Skeletal muscle cell (primary cell): ENCODE data around the gene REXO2.

ENCODE experiments used
- DNase-seq: peaks from one replicate; pipeline ENCODE4 v3.0.0-alpha.2; 2010; ENCODE audit warnings: low read depth
- H3K4me3 ChIP-seq: 2 replicates; pipeline ENCODE4 v1.5.1; 2011; ENCODE audit warnings: low read depth, mild to moderate bottlenecking, control low read depth, low read length, moderate library complexity

The REXO2 gene

DNA sequence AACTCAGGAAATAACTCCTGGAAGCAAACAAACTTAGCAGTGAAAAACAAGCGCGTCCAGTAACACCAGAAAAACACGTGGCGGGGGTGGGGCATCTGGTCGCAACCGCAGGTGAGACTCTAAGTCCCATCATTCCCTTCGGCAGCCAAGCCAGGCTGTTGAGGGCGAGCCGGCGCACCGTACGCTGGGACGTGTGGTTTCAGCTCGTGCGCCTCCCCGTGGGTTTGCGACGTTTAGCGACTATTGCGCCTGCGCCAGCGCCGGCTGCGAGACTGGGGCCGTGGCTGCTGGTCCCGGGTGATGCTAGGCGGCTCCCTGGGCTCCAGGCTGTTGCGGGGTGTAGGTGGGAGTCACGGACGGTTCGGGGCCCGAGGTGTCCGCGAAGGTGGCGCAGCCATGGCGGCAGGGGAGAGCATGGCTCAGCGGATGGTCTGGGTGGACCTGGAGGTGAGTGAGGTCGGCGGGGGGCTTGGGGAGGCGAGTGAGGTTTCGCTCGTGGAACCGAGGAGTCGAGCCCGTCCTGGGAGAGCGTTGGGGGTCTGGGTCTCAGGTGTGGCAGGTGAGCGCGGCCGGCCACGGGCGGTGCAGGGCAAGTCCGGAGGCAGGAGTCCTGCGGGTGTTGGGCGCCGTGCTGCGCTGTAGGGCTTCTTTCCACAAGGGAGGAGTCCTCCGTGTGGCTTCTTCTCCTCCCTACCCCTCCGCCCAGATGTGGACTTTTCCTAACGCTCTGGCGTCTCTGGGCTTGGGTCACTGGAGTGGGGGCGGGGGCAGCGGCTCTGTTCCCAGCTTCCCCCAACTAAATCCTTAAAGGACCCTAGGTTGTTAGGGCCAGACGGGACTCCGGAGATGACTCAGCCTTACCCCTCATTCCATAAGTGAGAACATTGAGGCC lies at the start of gene REXO2:
TSS of gene REXO2 (plus strand) at position 239 of the 892 bp plus-strand sequence. CDS start at position 301, 62 bp downstream.
- peak within 1 kb of the TSS; percentile 91 for H3K4me3 ChIP-seq
- DNase-seq, result peak; percentile 84

DNA sequence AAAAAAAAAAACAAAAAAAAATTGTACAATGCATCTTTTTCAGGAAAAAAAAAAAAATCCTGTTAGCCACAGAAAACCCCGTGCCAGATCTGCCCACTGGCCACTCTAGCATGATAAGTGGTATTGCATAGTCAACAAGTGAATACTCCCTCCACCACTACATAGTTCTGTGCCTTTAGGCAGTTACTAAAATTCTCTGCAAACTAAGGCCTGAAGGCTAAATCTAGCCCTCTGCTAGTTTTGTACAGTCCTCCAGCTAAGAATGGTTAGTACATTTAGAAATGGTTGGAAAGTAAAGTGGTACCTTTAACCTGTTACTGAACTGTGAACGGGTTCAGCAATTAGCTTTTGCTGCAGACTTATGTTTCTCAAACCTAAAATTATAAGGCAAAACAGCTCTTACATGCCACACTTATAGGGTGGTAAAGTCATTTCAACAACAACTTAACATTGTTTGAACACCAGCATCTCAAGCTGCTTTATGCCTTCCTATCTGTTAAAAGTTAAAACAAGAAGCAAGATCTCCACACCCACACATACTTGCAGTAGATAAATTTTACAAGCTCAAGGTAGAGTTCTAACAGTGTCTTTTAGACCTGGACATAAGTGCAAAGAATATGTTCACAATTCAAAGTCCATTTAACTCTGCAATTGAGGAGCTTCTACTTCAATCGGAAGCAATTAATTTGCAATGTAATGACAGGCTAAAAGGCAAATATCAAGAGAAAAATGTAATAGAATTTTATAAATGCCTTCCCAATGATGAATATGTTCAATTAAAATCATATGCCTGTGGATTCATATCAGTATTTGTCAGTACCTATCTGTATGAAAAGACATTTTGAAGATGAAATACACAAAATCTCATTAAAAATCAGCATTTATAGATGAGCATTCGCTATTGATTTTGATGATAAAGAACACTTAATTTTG lies 46.3 kb upstream of the REXO2 start:
- no peak for DNase-seq
- no peak overlapping the region for H3K4me3 ChIP-seq

GRCh38 chr11:114395736-114396135 lies 43.5 kb upstream of the REXO2 start:
- no peak for DNase-seq
- no peak overlapping the region for H3K4me3 ChIP-seq

- DNase-seq, result no peak
- no peak overlapping the region for H3K4me3 ChIP-seq
These were observed 42.4 kb upstream of the REXO2 start for GRCh38 chr11:114396916-114397315.

- no peak overlapping the region for H3K4me3 ChIP-seq
- no peak for DNase-seq
These were observed 41.8 kb upstream of the REXO2 start for GRCh38 chr11:114397349-114397982.

DNA sequence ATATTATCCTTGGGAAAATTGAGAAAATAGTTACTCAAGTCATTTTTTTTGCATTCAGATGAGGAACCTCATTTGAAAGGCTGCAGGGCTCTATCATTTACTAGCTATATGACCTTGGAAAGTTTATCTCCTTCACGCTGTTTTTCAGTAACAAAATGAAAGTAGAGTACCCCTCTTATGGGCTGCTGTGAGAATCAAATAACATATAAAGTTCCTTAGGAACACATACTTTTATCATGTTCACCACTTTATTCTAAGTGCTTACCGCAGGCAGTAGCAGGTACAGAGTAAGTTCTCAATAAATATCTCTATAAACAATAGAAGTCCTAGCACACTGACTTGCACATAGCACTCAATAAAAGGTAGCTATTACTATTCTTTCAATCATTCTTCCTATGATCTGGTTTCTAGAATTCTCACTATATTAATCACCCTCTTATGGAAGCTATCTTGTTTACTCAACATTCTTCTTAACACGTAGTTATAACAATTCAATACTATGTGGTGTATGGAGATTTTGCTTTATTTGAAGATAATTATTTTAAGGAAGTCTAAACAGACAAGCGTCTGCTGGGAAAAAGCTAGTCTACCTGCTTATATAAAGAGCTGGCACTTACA lies 40.9 kb upstream of the REXO2 start:
- no peak overlapping the region for H3K4me3 ChIP-seq

GRCh38 chr11:114399490-114400215 lies 39.6 kb upstream of the REXO2 start:
- DNase-seq, result no peak

More for the DNA sequence above, 40.9 kb upstream of the REXO2 start:
- DNase-seq, result no peak

GRCh38 chr11:114400216-114400914 lies 38.9 kb upstream of the REXO2 start, which contains the start of the genes C11orf71 and RBM7:
Gene C11orf71, minus strand, starts transcription at chr11:114400511. Its CDS starts 180 bp downstream, at chr11:114400331.
Gene RBM7, plus strand, starts transcription at chr11:114400666. Its CDS starts 6 bp downstream, at chr11:114400672.
- peak within 1 kb of the TSS; percentile 68 for H3K4me3 ChIP-seq
- DNase-seq, result peak; percentile 96

More at GRCh38 chr11:114399490-114400215, 39.6 kb upstream of the REXO2 start:
- peak overlapping the region; percentile 68 for H3K4me3 ChIP-seq

GRCh38 chr11:114400915-114401223 lies 38.4 kb upstream of the REXO2 start:
- no peak for DNase-seq
- H3K4me3 ChIP-seq, result peak overlapping the region; percentile 68

DNA sequence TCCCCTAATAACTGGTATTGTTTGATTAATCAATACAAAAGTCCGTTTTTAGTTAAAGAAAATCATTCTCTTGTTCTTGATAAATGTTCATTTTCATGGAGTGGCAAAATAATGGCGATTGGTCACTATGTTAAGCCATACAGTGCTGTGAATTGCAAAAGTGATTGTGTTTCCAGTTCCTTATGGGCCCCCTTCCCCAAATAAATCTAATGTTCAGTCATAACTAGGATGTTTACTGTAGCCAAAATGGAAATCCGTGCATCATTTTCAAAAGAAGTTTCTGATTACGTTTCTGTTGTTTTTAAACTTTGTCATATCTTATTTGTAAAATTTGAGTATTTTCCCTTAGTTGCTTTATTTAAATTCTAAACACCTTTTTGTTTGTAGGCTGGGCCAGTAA lies 38.0 kb upstream of the REXO2 start:
- no peak for DNase-seq
- H3K4me3 ChIP-seq, result peak overlapping the region; percentile 68

DNA sequence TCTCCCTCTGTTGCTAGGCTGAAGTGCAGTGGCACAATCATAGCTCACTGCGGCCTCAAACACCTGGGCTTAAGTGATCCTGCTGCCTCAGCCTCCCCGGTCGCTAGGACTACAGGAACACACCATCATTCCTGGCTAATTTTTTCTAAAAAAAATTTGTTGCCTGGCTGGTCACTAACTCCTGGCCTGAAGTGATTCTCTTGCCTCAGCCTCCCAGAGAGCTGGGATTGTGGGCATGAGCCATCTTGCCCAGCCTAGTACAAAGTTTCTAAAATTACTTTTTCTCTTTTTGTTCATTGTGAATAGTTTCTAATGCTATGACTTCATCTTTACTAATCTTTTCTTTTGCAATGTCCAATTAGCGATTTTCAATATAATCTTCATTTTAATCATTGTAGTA lies 26.3 kb upstream of the REXO2 start:
- H3K4me3 ChIP-seq, result no peak overlapping the region
- DNase-seq, result no peak

- no peak for DNase-seq
- no peak overlapping the region for H3K4me3 ChIP-seq
These were observed 25.3 kb upstream of the REXO2 start for GRCh38 chr11:114413958-114414357.

GRCh38 chr11:114416441-114416961 lies 22.8 kb upstream of the REXO2 start:
- DNase-seq, result peak; percentile 30
- no peak overlapping the region for H3K4me3 ChIP-seq

GRCh38 chr11:114426280-114426679 lies 13.0 kb upstream of the REXO2 start:
- no peak for DNase-seq
- no peak overlapping the region for H3K4me3 ChIP-seq

- H3K4me3 ChIP-seq, result no peak overlapping the region
- DNase-seq, result no peak
These were observed 9.0 kb upstream of the REXO2 start for GRCh38 chr11:114430290-114430689.

- no peak for DNase-seq
- H3K4me3 ChIP-seq, result no peak overlapping the region
These were observed 6.4 kb upstream of the REXO2 start for GRCh38 chr11:114432893-114433292.

GRCh38 chr11:114433376-114433775 lies 5.9 kb upstream of the REXO2 start:
- H3K4me3 ChIP-seq, result no peak overlapping the region
- DNase-seq, result no peak

- DNase-seq, result no peak
- H3K4me3 ChIP-seq, result no peak overlapping the region
These were observed 964 bp upstream of the REXO2 start for GRCh38 chr11:114438303-114438702.
